ENCODE data around the gene C9orf43.
"Not testable (repeated sequence)": the region's sequence is repeated elsewhere in the genome, so short reads cannot be mapped to it uniquely, and the experiment has no call there.

DNA sequence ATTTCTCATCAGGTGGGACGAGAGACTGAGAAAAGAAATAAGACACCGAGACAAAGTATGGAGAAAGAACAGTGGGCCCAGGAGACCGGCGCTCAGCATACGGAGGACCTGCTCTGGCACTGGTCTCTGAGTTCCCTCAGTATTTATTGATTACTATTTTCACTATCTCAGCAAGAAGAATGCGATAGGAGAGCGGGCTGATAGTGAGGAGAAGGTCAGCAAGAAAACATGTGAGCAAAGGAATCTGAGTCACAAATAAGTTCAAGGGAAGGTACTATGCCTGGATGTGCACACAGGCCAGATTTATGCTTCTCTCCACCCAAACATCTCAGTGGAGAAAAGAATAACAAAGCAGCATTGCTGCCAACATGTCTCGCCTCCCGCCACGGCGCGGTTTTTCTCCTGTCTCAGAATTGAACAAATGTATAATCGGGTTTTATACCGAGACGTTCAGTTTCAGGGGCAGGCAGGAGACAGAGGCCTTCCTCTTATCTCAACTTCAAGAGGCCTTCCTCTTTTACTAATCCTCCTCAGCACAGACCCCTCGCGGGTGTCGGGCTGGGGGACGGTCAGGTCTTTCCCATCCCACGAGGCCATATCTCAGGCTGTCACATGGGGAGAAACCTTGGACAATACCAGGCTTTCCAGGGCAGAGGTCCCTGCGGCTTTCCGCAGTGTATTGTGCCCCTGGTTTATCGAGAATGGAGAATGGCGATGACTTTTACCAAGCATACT, 31.3 kb upstream of the C9orf43 start:
- TF ChIP-seq, protein P1, sequence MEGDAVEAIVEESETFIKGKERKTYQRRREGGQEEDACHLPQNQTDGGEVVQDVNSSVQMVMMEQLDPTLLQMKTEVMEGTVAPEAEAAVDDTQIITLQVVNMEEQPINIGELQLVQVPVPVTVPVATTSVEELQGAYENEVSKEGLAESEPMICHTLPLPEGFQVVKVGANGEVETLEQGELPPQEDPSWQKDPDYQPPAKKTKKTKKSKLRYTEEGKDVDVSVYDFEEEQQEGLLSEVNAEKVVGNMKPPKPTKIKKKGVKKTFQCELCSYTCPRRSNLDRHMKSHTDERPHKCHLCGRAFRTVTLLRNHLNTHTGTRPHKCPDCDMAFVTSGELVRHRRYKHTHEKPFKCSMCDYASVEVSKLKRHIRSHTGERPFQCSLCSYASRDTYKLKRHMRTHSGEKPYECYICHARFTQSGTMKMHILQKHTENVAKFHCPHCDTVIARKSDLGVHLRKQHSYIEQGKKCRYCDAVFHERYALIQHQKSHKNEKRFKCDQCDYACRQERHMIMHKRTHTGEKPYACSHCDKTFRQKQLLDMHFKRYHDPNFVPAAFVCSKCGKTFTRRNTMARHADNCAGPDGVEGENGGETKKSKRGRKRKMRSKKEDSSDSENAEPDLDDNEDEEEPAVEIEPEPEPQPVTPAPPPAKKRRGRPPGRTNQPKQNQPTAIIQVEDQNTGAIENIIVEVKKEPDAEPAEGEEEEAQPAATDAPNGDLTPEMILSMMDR (IDR thresholded peaks at IDR 0.05) = not testable (repeated sequence)
- TF ChIP-seq, protein P2, sequence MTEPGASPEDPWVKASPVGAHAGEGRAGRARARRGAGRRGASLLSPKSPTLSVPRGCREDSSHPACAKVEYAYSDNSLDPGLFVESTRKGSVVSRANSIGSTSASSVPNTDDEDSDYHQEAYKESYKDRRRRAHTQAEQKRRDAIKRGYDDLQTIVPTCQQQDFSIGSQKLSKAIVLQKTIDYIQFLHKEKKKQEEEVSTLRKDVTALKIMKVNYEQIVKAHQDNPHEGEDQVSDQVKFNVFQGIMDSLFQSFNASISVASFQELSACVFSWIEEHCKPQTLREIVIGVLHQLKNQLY (CRISPR knock-in tag; IDR thresholded peaks at IDR 0.05) = not testable (repeated sequence)
- TF ChIP-seq MYBL2 (CRISPR knock-in tag; IDR thresholded peaks at IDR 0.05); ZNF317 (CRISPR knock-in tag; IDR thresholded peaks at IDR 0.05; ENCODE audit: borderline replicate concordance, low read depth); JUN (CRISPR knock-in tag; IDR thresholded peaks at IDR 0.05); ESRRA (CRISPR knock-in tag; IDR thresholded peaks at IDR 0.05; ENCODE audit: borderline replicate concordance): not testable (repeated sequence)
- TF ChIP-seq, protein P3, sequence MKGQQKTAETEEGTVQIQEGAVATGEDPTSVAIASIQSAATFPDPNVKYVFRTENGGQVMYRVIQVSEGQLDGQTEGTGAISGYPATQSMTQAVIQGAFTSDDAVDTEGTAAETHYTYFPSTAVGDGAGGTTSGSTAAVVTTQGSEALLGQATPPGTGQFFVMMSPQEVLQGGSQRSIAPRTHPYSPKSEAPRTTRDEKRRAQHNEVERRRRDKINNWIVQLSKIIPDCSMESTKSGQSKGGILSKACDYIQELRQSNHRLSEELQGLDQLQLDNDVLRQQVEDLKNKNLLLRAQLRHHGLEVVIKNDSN (CRISPR knock-in tag; IDR thresholded peaks at IDR 0.05) = not testable (repeated sequence)
- TF ChIP-seq, protein P4, sequence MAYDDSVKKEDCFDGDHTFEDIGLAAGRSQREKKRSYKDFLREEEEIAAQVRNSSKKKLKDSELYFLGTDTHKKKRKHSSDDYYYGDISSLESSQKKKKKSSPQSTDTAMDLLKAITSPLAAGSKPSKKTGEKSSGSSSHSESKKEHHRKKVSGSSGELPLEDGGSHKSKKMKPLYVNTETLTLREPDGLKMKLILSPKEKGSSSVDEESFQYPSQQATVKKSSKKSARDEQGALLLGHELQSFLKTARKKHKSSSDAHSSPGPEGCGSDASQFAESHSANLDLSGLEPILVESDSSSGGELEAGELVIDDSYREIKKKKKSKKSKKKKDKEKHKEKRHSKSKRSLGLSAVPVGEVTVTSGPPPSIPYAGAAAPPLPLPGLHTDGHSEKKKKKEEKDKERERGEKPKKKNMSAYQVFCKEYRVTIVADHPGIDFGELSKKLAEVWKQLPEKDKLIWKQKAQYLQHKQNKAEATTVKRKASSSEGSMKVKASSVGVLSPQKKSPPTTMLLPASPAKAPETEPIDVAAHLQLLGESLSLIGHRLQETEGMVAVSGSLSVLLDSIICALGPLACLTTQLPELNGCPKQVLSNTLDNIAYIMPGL (CRISPR knock-in tag; IDR thresholded peaks at IDR 0.05) = not testable (repeated sequence)
